Parathyroid adenoma (tissue), 2 donors: Measurements from ENCODE around the gene HMX1.
A peak's percentile ranks its signal among the peaks of the same experiment; 100 is the strongest.

Experiments used
- H2AFZ ChIP-seq: fragments of 300-600 bp; sonication (generic); one replicate; pipeline ENCODE4 v1.7.0; 2017; ENCODE audit warnings: antibody characterized with exemption, mild to moderate bottlenecking
- H3K27ac ChIP-seq: fragments of 300-600 bp; sonication (generic); one replicate; pipeline ENCODE4 v1.7.0; 2017
- H3K27me3 ChIP-seq: fragments of 300-600 bp; sonication (generic); one replicate; pipeline ENCODE4 v1.7.0; 2017; ENCODE audit warnings: low read length; ENCODE audit not compliant: control insufficient read depth, insufficient read depth
- H3K36me3 ChIP-seq: fragments of 300-600 bp; sonication (generic); one replicate; pipeline ENCODE4 v1.7.0; 2017; ENCODE audit warnings: low read length; ENCODE audit not compliant: control insufficient read depth, insufficient read depth
- H3K4me1 ChIP-seq: fragments of 300-600 bp; sonication (generic); one replicate; pipeline ENCODE4 v1.7.0; 2017; ENCODE audit warnings: control low read depth
- H3K4me2 ChIP-seq: fragments of 300-600 bp; sonication (generic); one replicate; pipeline ENCODE4 v1.7.0; 2017; ENCODE audit warnings: low read length
- H3K4me3 ChIP-seq: fragments of 300-600 bp; sonication (generic); one replicate; pipeline ENCODE4 v1.7.0; 2017; ENCODE audit warnings: low read depth, low read length
- H3K79me2 ChIP-seq: fragments of 300-600 bp; sonication (generic); one replicate; pipeline ENCODE4 v1.7.0; 2017; ENCODE audit warnings: control low read depth
- H3K9ac ChIP-seq: fragments of 300-600 bp; sonication (generic); one replicate; pipeline ENCODE4 v1.7.0; 2017; ENCODE audit warnings: mild to moderate bottlenecking
- H3K9me3 ChIP-seq: fragments of 300-600 bp; sonication (generic); one replicate; pipeline ENCODE4 v1.7.0; 2017; ENCODE audit warnings: low read length; ENCODE audit not compliant: control insufficient read depth
- CTCF ChIP-seq: fragments of 300-600 bp; sonication (generic); IDR thresholded peaks from one replicate; pipeline ENCODE4 v1.7.0; 2017; ENCODE audit warnings: antibody characterized with exemption, mild to moderate bottlenecking
- donor health status: primary hyperparathyroidism.

The HMX1 gene

GRCh38 chr4:8893624-8894423 lies 22.2 kb upstream of the HMX1 start:
- Histone ChIP-seq H3K27ac (no peak overlapping the region), H3K4me2 (peak overlapping the region; percentile 40), H2AFZ (no peak overlapping the region), H3K27me3 (peaks cover 5% of the 10 kb centered on the region), H3K36me3 (no peaks in the 10 kb centered on the region), H3K9me3 (no peaks in the 10 kb centered on the region), H3K4me3 (no peak overlapping the region), H3K9ac (no peak overlapping the region), H3K4me1 (no peaks in the 10 kb centered on the region), H3K79me2 (no peaks in the 10 kb centered on the region)
- no peak for TF ChIP-seq CTCF

- peaks cover 5% of the 10 kb centered on the region for H3K27me3 ChIP-seq
- no peaks in the 10 kb centered on the region for H3K4me1 ChIP-seq
- H3K79me2 ChIP-seq: no peaks in the 10 kb centered on the region
- TF ChIP-seq CTCF: no peak
- no peak overlapping the region for H3K9ac ChIP-seq
- no peak overlapping the region for H3K27ac ChIP-seq
- H3K36me3 ChIP-seq: no peaks in the 10 kb centered on the region
- no peak overlapping the region for H3K4me3 ChIP-seq
- no peak overlapping the region for H3K4me2 ChIP-seq
- H2AFZ ChIP-seq: no peak overlapping the region
- H3K9me3 ChIP-seq: no peaks in the 10 kb centered on the region
These were observed 21.6 kb upstream of the HMX1 start for GRCh38 chr4:8893227-8893623.

GRCh38 chr4:8892556-8893226 lies 21.1 kb upstream of the HMX1 start:
- no peak overlapping the region for H3K4me2 ChIP-seq
- no peaks in the 10 kb centered on the region for H3K79me2 ChIP-seq
- peaks cover 5% of the 10 kb centered on the region for H3K27me3 ChIP-seq
- H3K4me1 ChIP-seq: no peaks in the 10 kb centered on the region
- H3K27ac ChIP-seq: no peak overlapping the region
- H3K9ac ChIP-seq: no peak overlapping the region
- no peak overlapping the region for H3K4me3 ChIP-seq
- no peaks in the 10 kb centered on the region for H3K36me3 ChIP-seq
- no peaks in the 10 kb centered on the region for H3K9me3 ChIP-seq
- TF ChIP-seq CTCF: no peak
- H2AFZ ChIP-seq: no peak overlapping the region

- Histone ChIP-seq H3K9ac (no peak overlapping the region), H3K4me1 (no peaks in the 10 kb centered on the region), H3K4me3 (no peak overlapping the region), H2AFZ (no peak overlapping the region), H3K79me2 (no peaks in the 10 kb centered on the region), H3K9me3 (no peaks in the 10 kb centered on the region), H3K27me3 (peaks cover 5% of the 10 kb centered on the region), H3K4me2 (no peak overlapping the region), H3K36me3 (no peaks in the 10 kb centered on the region), H3K27ac (no peak overlapping the region)
- no peak for TF ChIP-seq CTCF
These were observed 20.3 kb upstream of the HMX1 start for GRCh38 chr4:8891646-8892555.
